NCI-H82 (cell line): ENCODE data around the gene HIF1AN.
"Not testable (repeated sequence)": the region's sequence is repeated elsewhere in the genome, so short reads cannot be mapped to it uniquely, and the experiment has no call there.

Experiments
- DNase-seq: peaks from one replicate; lab custom pipeline; 2025; lab: John Stamatoyannopoulos, UW

HIF1AN gene

DNA sequence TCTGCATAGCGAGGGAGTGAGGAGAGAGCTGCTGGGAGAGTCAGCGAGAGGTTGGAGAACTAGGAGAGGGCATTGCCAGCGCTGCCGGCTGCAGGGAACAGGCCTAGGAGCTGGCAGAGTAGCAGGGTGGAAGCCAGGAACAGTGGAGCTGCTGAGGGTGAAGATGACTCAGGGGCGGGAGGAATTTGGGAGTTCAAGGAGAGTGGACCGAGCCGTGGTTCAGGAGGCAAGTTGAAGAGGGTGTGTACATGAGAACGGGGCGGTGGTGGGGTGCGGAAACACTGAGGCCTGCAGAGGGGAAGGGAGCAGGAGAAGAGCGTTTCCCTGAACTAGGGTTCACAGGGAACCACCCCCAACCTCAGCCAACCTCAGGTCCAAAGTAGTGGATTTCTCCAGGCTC is 31.5 kb downstream of the HIF1AN start:
- DNase-seq, result no peak

DNA sequence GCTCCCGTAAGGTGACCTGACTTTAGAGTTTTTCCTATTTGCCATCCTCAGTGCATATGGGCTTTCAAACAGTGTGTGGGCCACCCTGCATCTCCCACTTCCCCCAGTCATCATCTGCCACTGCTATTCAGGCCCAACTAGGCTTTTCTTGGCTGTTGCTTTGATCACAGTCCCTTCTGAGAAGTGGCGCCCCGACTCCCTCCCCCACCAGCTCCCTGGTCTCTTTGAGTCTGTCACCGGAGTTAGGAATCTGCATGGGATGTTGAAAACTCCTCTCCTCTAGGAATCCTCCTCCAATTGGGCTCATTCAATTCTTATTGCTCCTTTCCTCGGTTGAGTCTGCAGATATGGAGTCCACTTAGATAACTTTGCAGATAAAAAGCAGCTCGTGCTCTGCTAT is 32.1 kb downstream of the HIF1AN start:
- no peak for DNase-seq

DNA sequence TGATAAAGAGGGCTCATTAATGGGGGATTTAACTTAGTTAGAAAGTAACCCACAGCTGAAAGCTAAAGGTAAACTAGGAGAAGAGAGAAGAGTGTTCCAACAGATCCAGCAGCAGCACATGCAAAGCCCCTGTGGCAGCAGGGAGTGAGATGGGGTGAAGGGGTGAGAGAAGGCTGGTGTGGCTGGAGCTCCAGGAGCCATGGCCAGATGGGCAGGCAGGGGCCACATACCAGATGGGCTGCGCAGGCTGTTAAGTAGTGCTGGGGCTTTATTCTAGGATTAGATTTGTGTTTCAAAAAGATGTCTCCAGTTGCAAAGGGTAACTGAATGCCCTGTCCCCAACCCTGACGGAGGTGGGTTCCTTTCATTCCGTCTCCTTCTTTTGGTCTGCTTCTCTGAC is 33.2 kb downstream of the HIF1AN start:
- peak; percentile 80 for DNase-seq

DNA sequence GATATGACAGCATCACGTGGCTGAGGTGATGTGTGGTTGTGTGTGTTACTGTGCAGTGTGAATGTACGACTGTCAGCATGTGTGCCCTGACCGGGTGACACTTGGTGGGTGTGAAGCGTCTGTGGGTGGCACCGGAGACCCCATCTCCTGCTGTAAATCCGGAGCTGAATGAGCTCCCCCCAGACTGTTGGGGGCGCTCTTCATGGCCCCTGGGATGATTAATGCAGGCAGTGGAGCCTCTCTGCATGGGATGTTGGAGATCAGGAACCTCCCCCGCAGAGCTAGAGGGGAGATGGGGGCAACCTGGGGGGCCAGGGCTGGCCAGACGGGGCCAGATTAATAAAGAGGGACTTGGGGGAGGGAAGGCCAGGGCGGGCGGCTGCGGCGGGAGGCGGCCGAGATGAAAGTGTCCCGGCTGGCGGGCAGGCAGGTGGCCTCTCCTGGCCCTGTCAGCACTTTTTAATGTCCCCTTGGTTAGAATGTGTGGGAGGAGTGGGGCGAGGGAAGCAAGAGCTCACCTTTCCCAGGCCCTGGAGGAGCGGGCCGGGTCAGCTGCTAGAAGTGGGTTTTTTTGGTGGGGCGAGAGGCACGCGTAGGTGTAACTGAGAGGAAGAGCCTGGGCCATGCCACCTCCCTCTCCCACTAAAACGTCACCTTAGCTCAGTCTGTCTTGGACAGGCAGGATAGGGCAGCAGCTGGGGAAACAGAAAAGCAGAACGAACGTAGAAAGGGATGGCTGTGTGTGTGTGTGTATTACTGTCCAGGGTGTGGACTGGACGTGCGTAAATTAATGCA is 34.1 kb downstream of the HIF1AN start:
- no peak for DNase-seq

DNA sequence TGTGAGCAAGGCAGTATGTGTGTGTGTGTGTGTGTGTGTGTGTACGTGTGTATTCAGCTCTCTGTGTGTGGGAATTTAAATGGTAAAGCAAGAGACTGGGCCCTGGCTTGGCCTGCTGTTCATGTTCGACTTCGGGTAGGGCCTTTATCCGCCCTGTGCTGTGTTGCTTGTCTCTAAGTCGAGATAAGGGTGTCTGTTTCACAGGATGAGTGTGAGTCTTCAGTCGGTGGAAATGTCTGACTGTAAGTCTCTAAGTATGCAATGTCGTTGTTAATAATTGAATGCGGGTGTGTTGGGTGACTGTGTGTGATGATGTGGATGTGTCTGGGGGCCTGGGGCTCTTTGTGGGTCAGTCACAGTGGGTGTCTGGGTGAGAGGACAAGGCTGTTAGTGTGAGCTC is 34.8 kb downstream of the HIF1AN start:
- no peak for DNase-seq

GRCh38 chr10:100571084-100571856 is 35.5 kb downstream of the HIF1AN start:
- no peak for DNase-seq

DNA sequence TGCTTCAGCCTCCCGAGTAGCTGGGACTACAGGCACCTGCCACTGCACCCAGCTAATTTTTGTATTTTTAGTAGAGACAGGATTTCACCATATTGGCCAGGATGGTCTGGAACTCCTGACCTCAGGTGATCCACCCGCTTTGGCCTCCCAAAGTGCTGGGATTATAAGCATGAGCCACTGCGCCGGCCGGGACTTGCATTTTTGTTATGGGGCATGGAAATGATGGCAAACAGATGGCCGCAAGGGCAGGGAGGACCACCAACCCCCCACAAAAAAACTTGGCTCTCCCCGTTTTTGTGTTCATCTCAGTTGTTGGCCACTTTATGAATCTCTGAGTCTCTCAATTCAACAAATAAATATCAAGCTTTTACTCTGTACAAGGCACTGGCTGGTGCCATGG is 39.4 kb downstream of the HIF1AN start:
- not testable (repeated sequence) for DNase-seq

GRCh38 chr10:100575585-100576281 is 40.0 kb downstream of the HIF1AN start:
- DNase-seq, result no peak

DNA sequence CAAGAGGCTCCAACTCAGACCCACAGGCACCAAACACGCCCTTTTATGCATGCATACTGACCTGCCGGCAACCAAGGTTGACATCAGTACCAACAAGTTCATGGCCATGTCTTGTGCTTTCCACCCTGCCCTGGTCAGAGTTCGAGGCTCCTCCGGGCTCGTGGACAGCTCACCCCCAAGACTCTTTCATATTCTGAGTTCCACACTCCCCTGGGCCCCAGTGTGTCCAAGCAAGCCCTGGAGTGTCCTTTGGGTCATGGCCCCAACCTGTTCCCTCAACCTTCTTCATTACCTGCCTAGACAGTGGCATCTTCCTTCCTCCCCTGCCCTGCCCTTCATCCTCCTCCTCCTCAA is 40.5 kb downstream of the HIF1AN start:
- DNase-seq, result no peak

GRCh38 chr10:100579261-100580090 is 43.7 kb downstream of the HIF1AN start:
- no peak for DNase-seq

GRCh38 chr10:100586959-100587358 is 51.2 kb downstream of the HIF1AN start:
- no peak for DNase-seq

DNA sequence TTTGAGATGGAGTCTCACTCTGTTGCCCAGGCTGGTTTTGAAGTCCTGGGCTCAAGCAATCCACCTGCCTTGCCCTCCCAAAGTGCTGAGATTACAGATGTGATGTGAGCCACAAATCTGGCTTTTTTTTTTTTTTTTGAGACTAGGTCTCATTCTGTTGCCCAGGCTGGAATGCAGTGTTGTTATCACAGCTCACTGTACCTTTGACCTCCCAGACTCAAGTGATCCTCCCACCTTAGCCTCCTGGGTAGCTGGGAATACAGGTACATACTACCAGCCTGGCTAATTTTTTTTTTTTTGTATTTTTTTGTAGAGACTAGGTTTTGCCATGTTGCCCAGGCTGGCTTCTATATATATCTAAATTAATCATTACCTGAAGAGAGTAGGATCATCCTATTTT is 62.4 kb downstream of the HIF1AN start:
- DNase-seq, result no peak

GRCh38 chr10:100600218-100600617 is 64.5 kb downstream of the HIF1AN start:
- DNase-seq, result no peak

GRCh38 chr10:100607439-100607838 is 71.7 kb downstream of the HIF1AN start:
- DNase-seq, result no peak
